Sciatic nerve (tissue), 2 donors: ENCODE measurements around the gene ALB. TPM values are rescaled to one million over a fixed set of nuclear protein-coding genes. Genes with fewer than 3 reads are reported as not detected.

Source experiments
- ATAC-seq: fragments of 200-7000 bp; cut with Tn5 transposase; one replicate; pipeline ENCODE4 v1.9.1; 2020; ENCODE audit warnings: mild to moderate bottlenecking, moderate library complexity
- DNase-seq: peaks from one replicate; pipeline ENCODE4 v3.0.0-alpha.2; 2020; ENCODE audit warnings: low spot score
- intact Hi-C: fragments of 100-400 bp; cut with DNase I; formaldehyde crosslinking; loops from one replicate; pipeline ENCODE4 v1.14.2; 2022
- total RNA-seq: library from RNA; stranded (reverse); fragmentation: NEBNext Ultra II Directional; extraction: Animal tissue kit (Norgen Biotek cat#: 25700); gene quantifications from one replicate; pipeline ENCODE4 v1.2.1, GENCODE V29; 2021
- donor health status: DM: no; HTN: no; CAD: no.
- donor health status: DM: no; HTN: no; CAD: no.

ALB gene
- total RNA-seq, 1 donor from 2014 or later = 1.0 TPM

- no peak for DNase-seq
- ATAC-seq = no peak
- intact Hi-C loops = no loop called here
Observed at GRCh38 chr4:73445383-73446335, 41.6 kb downstream of the ALB start.

GRCh38 chr4:73446336-73446938 is 42.4 kb downstream of the ALB start:
- ATAC-seq = no peak
- intact Hi-C loops = no loop called here
- no peak for DNase-seq

- no peak for DNase-seq
- intact Hi-C loops = no loop called here
- ATAC-seq = no peak
Observed at GRCh38 chr4:73447671-73448070, 43.6 kb downstream of the ALB start.

GRCh38 chr4:73448448-73449203 is 44.5 kb downstream of the ALB start:
- intact Hi-C loops = no loop called here
- ATAC-seq (no peak), DNase-seq (no peak)

- intact Hi-C loops = no loop called here
- DNase-seq (no peak), ATAC-seq (no peak)
Observed at GRCh38 chr4:73450398-73451004, 46.4 kb downstream of the ALB start.

GRCh38 chr4:73451404-73451803 is 47.3 kb downstream of the ALB start:
- ATAC-seq (no peak), DNase-seq (no peak)
- intact Hi-C loops = no loop called here

GRCh38 chr4:73451981-73452747 is 48.1 kb downstream of the ALB start:
- no peak for ATAC-seq
- intact Hi-C loops = no loop called here
- no peak for DNase-seq

- intact Hi-C loops = no loop called here
- DNase-seq = no peak
- ATAC-seq = no peak
Observed at GRCh38 chr4:73452953-73453700, 49.0 kb downstream of the ALB start.

- intact Hi-C loops = no loop called here
Observed at GRCh38 chr4:73453701-73454005, 49.6 kb downstream of the ALB start.

GRCh38 chr4:73454920-73455319 is 50.8 kb downstream of the ALB start:
- DNase-seq = no peak
- no peak for ATAC-seq
- intact Hi-C loops = no loop called here

More at GRCh38 chr4:73453701-73454005, 49.6 kb downstream of the ALB start:
- ATAC-seq (no peak), DNase-seq (no peak)

GRCh38 chr4:73456177-73457022 is 52.3 kb downstream of the ALB start:
- intact Hi-C loops = no loop called here
- no peak for ATAC-seq
- DNase-seq = no peak

GRCh38 chr4:73458184-73459047 is 54.3 kb downstream of the ALB start:
- DNase-seq = no peak
- intact Hi-C loops = no loop called here
- ATAC-seq = no peak

GRCh38 chr4:73459048-73459421 is 54.9 kb downstream of the ALB start:
- DNase-seq (no peak), ATAC-seq (no peak)
- intact Hi-C loops = no loop called here

GRCh38 chr4:73460913-73461522 is 56.9 kb downstream of the ALB start:
- intact Hi-C loops = no loop called here
- no peak for ATAC-seq
- DNase-seq = no peak

GRCh38 chr4:73468170-73468569 is 64.1 kb downstream of the ALB start:
- DNase-seq (no peak), ATAC-seq (no peak)
- intact Hi-C loops = no loop called here

- no peak for DNase-seq
- ATAC-seq = no peak
- intact Hi-C loops = no loop called here
Observed at GRCh38 chr4:73470728-73471127, 66.6 kb downstream of the ALB start.
